KMS-11 (cell line): ENCODE measurements around the gene EFCAB10.

ENCODE experiments used
- H2AFZ ChIP-seq: fragments of 200-600 bp; sonication (generic); 2 replicates; pipeline ENCODE4 v1.6.1; 2016; ENCODE audit warnings: antibody characterized with exemption, mixed run types, low read depth
- H3K27ac ChIP-seq: fragments of 200-600 bp; sonication (generic); 2 replicates; pipeline ENCODE4 v1.6.1; 2016; ENCODE audit warnings: mild to moderate bottlenecking, mixed run types
- H3K27me3 ChIP-seq: fragments of 200-600 bp; sonication (generic); 2 replicates; pipeline ENCODE4 v1.6.1; 2017; ENCODE audit warnings: mild to moderate bottlenecking, low read depth, mixed run types, moderate library complexity; ENCODE audit not compliant: insufficient read depth
- H3K36me3 ChIP-seq: fragments of 200-600 bp; sonication (generic); 2 replicates; pipeline ENCODE4 v1.6.1; 2017; ENCODE audit warnings: mild to moderate bottlenecking, mixed run types; ENCODE audit not compliant: insufficient read depth
- H3K4me1 ChIP-seq: fragments of 200-600 bp; sonication (generic); 2 replicates; pipeline ENCODE4 v1.6.1; 2016; ENCODE audit warnings: mild to moderate bottlenecking, low read depth, mixed run types; ENCODE audit not compliant: poor library complexity, severe bottlenecking
- H3K4me2 ChIP-seq: fragments of 200-600 bp; sonication (generic); 2 replicates; pipeline ENCODE4 v1.7.0; 2016; ENCODE audit warnings: mild to moderate bottlenecking, mixed run types
- H3K4me3 ChIP-seq: fragments of 200-600 bp; sonication (generic); IDR thresholded peaks from 2 replicates; pipeline ENCODE4 v1.6.1; 2017; ENCODE audit warnings: low read depth, low read length, mixed read lengths; ENCODE audit not compliant: insufficient read depth
- H3K79me2 ChIP-seq: fragments of 200-600 bp; sonication (generic); 2 replicates; pipeline ENCODE4 v1.6.1; 2016; ENCODE audit warnings: low read depth, mixed run types; ENCODE audit not compliant: insufficient read depth
- H3K9ac ChIP-seq: fragments of 200-600 bp; sonication (generic); 2 replicates; pipeline ENCODE4 v1.6.1; 2016; ENCODE audit warnings: mild to moderate bottlenecking, mixed run types
- H4K20me1 ChIP-seq: fragments of 200-600 bp; sonication (generic); 2 replicates; pipeline ENCODE4 v1.6.1; 2016; ENCODE audit warnings: mild to moderate bottlenecking, mixed run types; ENCODE audit not compliant: insufficient read depth
- CTCF ChIP-seq: fragments of 200-600 bp; sonication (generic); conservative IDR thresholded peaks from 2 replicates; pipeline ENCODE4 v1.6.1; 2017; ENCODE audit warnings: low read depth, mild to moderate bottlenecking, antibody characterized with exemption, low read length, moderate library complexity, mixed read lengths

EFCAB10 gene

GRCh38 chr7:105578496-105578895, 2.8 kb downstream of the EFCAB10 start:
- no peaks in the 10 kb centered on the region for H3K36me3 ChIP-seq
- no peak overlapping the region for H2AFZ ChIP-seq
- H3K79me2 ChIP-seq = no peaks in the 10 kb centered on the region
- H4K20me1 ChIP-seq = no peaks in the 10 kb centered on the region
- H3K4me2 ChIP-seq = no peak overlapping the region
- no peaks in the 10 kb centered on the region for H3K4me1 ChIP-seq
- no peak for TF ChIP-seq CTCF
- no peaks in the 10 kb centered on the region for H3K27me3 ChIP-seq
- no peak overlapping the region for H3K4me3 ChIP-seq
- no peak overlapping the region for H3K27ac ChIP-seq
- H3K9ac ChIP-seq = no peak overlapping the region

GRCh38 chr7:105577251-105577650, 4.0 kb downstream of the EFCAB10 start:
- Histone ChIP-seq H4K20me1 (no peaks in the 10 kb centered on the region), H3K79me2 (no peaks in the 10 kb centered on the region), H3K4me3 (no peak overlapping the region), H3K27me3 (no peaks in the 10 kb centered on the region), H2AFZ (no peak overlapping the region), H3K27ac (no peak overlapping the region), H3K36me3 (no peaks in the 10 kb centered on the region), H3K4me1 (no peaks in the 10 kb centered on the region), H3K4me2 (no peak overlapping the region), H3K9ac (no peak overlapping the region)
- no peak for TF ChIP-seq CTCF

GRCh38 chr7:105571891-105572290, 9.4 kb downstream of the EFCAB10 start:
- H3K4me3 ChIP-seq = no peak overlapping the region
- no peak overlapping the region for H3K27ac ChIP-seq
- H3K27me3 ChIP-seq = no peaks in the 10 kb centered on the region
- no peaks in the 10 kb centered on the region for H3K4me1 ChIP-seq
- H2AFZ ChIP-seq = no peak overlapping the region
- H3K79me2 ChIP-seq = no peaks in the 10 kb centered on the region
- H3K4me2 ChIP-seq = no peak overlapping the region
- TF ChIP-seq CTCF = no peak
- no peaks in the 10 kb centered on the region for H4K20me1 ChIP-seq
- H3K36me3 ChIP-seq = no peaks in the 10 kb centered on the region
- H3K9ac ChIP-seq = no peak overlapping the region

GRCh38 chr7:105567821-105568220, 13.5 kb downstream of the EFCAB10 start:
- no peaks in the 10 kb centered on the region for H4K20me1 ChIP-seq
- no peak overlapping the region for H3K27ac ChIP-seq
- H3K27me3 ChIP-seq = no peaks in the 10 kb centered on the region
- no peaks in the 10 kb centered on the region for H3K79me2 ChIP-seq
- no peaks in the 10 kb centered on the region for H3K36me3 ChIP-seq
- H3K9ac ChIP-seq = no peak overlapping the region
- H3K4me3 ChIP-seq = no peak overlapping the region
- no peak overlapping the region for H3K4me2 ChIP-seq
- no peak overlapping the region for H2AFZ ChIP-seq
- TF ChIP-seq CTCF = no peak
- peaks cover 33% of the 10 kb centered on the region for H3K4me1 ChIP-seq
